GM12892 (cell line): Measurements from ENCODE around the gene WNT7B.

ENCODE experiments used
- POLR2A ChIP-seq: IDR thresholded peaks from 2 replicates; pipeline ENCODE4 v1.6.1; 2011; ENCODE audit warnings: low read depth, low read length, control low read depth
- TAF1 ChIP-seq: IDR thresholded peaks from 2 replicates; pipeline ENCODE4 v1.6.1; 2011; ENCODE audit warnings: low read depth, mild to moderate bottlenecking, control low read depth, low read length, borderline replicate concordance

DNA sequence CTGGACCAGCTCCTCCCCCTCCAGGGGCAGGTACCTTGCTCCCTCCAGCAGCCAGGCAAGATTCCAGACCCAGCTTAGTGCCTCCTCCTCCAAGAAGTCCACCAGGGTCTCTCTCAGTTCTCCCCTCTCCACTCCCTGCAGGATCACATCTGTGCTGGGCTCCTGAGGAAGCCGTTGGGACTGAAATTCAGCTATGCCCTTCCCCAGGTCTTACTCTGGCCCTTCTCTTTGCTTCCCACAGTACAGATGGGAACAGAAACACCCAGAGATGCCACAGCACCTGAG lies 14.6 kb downstream of the WNT7B start:
- no peak for TF ChIP-seq TAF1
- TF ChIP-seq POLR2A, result no peak
